HG03439 (cell line): ENCODE data around the gene DLK2.
"Not testable (repeated sequence)": the region's sequence is repeated elsewhere in the genome, so short reads cannot be mapped to it uniquely, and the experiment has no call there.

Experiments
- ATAC-seq: cut with Tn5 transposase; IDR thresholded peaks from one replicate; pipeline ENCODE4 v1.9.1; 2021; ENCODE audit warnings: mild to moderate bottlenecking, moderate library complexity; ENCODE audit not compliant: unreplicated experiment

Gene DLK2

GRCh38 chr6:43481591-43482236, 26.4 kb upstream of the DLK2 start:
- ATAC-seq, result no peak

- ATAC-seq, result no peak
Measured at GRCh38 chr6:43481075-43481474, 25.7 kb upstream of the DLK2 start.

- ATAC-seq, result no peak
Measured at GRCh38 chr6:43478008-43478372, 22.6 kb upstream of the DLK2 start.

GRCh38 chr6:43477235-43478007, 22.1 kb upstream of the DLK2 start, which contains the start of gene TJAP1:
Gene TJAP1 (plus strand): TSS chr6:43477570. CDS start chr6:43499002, 21,432 bp downstream.
- ATAC-seq, result peak; percentile 95

GRCh38 chr6:43476746-43477145, 21.4 kb upstream of the DLK2 start:
- ATAC-seq, result no peak

GRCh38 chr6:43475516-43475915, 20.2 kb upstream of the DLK2 start:
- no peak for ATAC-seq

GRCh38 chr6:43472515-43472914, 17.2 kb upstream of the DLK2 start:
- ATAC-seq, result no peak

- no peak for ATAC-seq
Measured at GRCh38 chr6:43471399-43471798, 16.1 kb upstream of the DLK2 start.

GRCh38 chr6:43469947-43470346, 14.6 kb upstream of the DLK2 start:
- ATAC-seq, result no peak

- no peak for ATAC-seq
Measured at GRCh38 chr6:43468748-43469681, 13.7 kb upstream of the DLK2 start.

- no peak for ATAC-seq
Measured at GRCh38 chr6:43468240-43468639, 12.9 kb upstream of the DLK2 start.

GRCh38 chr6:43467752-43468151, 12.4 kb upstream of the DLK2 start:
- no peak for ATAC-seq

- not testable (repeated sequence) for ATAC-seq
Measured at GRCh38 chr6:43467265-43467664, 11.9 kb upstream of the DLK2 start.

GRCh38 chr6:43465948-43466347, 10.6 kb upstream of the DLK2 start:
- ATAC-seq, result no peak

GRCh38 chr6:43464337-43464736, 9.0 kb upstream of the DLK2 start:
- no peak for ATAC-seq

- no peak for ATAC-seq
Measured at GRCh38 chr6:43461936-43462335, 6.6 kb upstream of the DLK2 start.

GRCh38 chr6:43460032-43460431, 4.7 kb upstream of the DLK2 start:
- no peak for ATAC-seq

- no peak for ATAC-seq
Measured at GRCh38 chr6:43459535-43459934, 4.2 kb upstream of the DLK2 start.

- ATAC-seq, result not testable (repeated sequence)
Measured at GRCh38 chr6:43458154-43458553, 2.8 kb upstream of the DLK2 start.

- ATAC-seq, result no peak
Measured at GRCh38 chr6:43457643-43458042, 2.3 kb upstream of the DLK2 start.
